ENCODE results near the gene IL9.

The IL9 gene

GRCh38 chr5:135913713-135914626, 18.3 kb upstream of the IL9 start:
- TF ChIP-seq, protein P1, sequence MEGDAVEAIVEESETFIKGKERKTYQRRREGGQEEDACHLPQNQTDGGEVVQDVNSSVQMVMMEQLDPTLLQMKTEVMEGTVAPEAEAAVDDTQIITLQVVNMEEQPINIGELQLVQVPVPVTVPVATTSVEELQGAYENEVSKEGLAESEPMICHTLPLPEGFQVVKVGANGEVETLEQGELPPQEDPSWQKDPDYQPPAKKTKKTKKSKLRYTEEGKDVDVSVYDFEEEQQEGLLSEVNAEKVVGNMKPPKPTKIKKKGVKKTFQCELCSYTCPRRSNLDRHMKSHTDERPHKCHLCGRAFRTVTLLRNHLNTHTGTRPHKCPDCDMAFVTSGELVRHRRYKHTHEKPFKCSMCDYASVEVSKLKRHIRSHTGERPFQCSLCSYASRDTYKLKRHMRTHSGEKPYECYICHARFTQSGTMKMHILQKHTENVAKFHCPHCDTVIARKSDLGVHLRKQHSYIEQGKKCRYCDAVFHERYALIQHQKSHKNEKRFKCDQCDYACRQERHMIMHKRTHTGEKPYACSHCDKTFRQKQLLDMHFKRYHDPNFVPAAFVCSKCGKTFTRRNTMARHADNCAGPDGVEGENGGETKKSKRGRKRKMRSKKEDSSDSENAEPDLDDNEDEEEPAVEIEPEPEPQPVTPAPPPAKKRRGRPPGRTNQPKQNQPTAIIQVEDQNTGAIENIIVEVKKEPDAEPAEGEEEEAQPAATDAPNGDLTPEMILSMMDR (IDR thresholded peaks at IDR 0.05; ENCODE audit: low read depth, low read length): no peak
- DNase-seq (ENCODE audit: extremely low read depth, low read depth): no peak

- TF ChIP-seq, protein P1 (IDR thresholded peaks at IDR 0.05; ENCODE audit: low read depth, low read length): no peak
- no peak for DNase-seq (ENCODE audit: extremely low read depth, low read depth)
These were observed 9.5 kb upstream of the IL9 start for GRCh38 chr5:135905144-135905543.

DNA sequence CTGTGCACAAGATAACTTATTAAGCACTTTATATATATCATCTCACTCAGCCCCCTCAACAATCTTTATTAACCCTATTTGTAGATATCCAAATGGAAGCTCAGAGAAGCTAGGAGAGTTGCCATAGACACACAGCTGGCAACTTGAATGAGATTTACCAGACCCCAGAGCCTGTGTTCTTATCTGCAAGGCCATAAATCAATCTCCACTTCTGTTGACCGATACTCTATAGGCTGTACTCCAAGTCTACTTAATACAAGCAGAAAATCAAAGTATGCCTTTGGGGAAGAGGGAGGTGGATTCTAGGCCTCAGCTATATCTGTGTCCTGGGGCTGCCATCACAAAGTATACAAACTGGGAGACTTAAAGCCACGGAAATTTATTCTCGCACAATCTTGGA, 6.0 kb upstream of the IL9 start:
- TF ChIP-seq, protein P1 (IDR thresholded peaks at IDR 0.05; ENCODE audit: low read depth, low read length): no peak
- no peak for DNase-seq (ENCODE audit: extremely low read depth, low read depth)

- DNase-seq (ENCODE audit: extremely low read depth, low read depth): no peak
- TF ChIP-seq, protein P1 (IDR thresholded peaks at IDR 0.05; ENCODE audit: low read depth, low read length): no peak
These were observed 4.6 kb upstream of the IL9 start for GRCh38 chr5:135900276-135900675.

- no peak for DNase-seq (ENCODE audit: extremely low read depth, low read depth)
These were observed 3.0 kb upstream of the IL9 start for GRCh38 chr5:135898651-135899050.

GRCh38 chr5:135894789-135895188, 852 bp downstream of the IL9 start:
- TF ChIP-seq, protein P1 (IDR thresholded peaks at IDR 0.05; ENCODE audit: low read depth, low read length): no peak
- no peak for DNase-seq (ENCODE audit: extremely low read depth, low read depth)

More at GRCh38 chr5:135898651-135899050, 3.0 kb upstream of the IL9 start:
- TF ChIP-seq, protein P1 (IDR thresholded peaks at IDR 0.05; ENCODE audit: low read depth, low read length): no peak

- DNase-seq (ENCODE audit: extremely low read depth, low read depth): no peak
- TF ChIP-seq, protein P1 (IDR thresholded peaks at IDR 0.05; ENCODE audit: low read depth, low read length): no peak
These were observed 1.4 kb downstream of the IL9 start for GRCh38 chr5:135894276-135894675.
